ENCODE results near the gene GSK3B. TPM values are rescaled to one million over a fixed set of nuclear protein-coding genes. Genes with fewer than 3 reads are reported as not detected.

The GSK3B gene
- total RNA-seq, 6 experiments from 2014 or later, result 14.4 to 19.4 (median 18.4) TPM

- ATAC-seq, result no peak
- no peaks in the 10 kb centered on the region for H3K36me3 ChIP-seq
- no peaks in the 10 kb centered on the region for H3K27me3 ChIP-seq
- WGBS (ENCODE audit: insufficient coverage, low coverage, low lambda C conversion rate, missing lambda C conversion rate), result 100% methylated on average over 4 of the region's 4 CpGs
- H3K4me3 ChIP-seq, result no peak overlapping the region
- no peaks in the 10 kb centered on the region for H3K9me3 ChIP-seq
- intact Hi-C loops (cut with DNase I), result no loop called here
- no peak for TF ChIP-seq CTCF (IDR thresholded peaks at IDR 0.05)
- TF ChIP-seq POLR2A (IDR thresholded peaks at IDR 0.05), result no peak
- DNase-seq, result no peak
- H3K4me1 ChIP-seq, result no peaks in the 10 kb centered on the region
- H3K27ac ChIP-seq, result no peak overlapping the region
Observed at GRCh38 chr3:120139140-120139539, 44.9 kb upstream of the GSK3B start.

DNA sequence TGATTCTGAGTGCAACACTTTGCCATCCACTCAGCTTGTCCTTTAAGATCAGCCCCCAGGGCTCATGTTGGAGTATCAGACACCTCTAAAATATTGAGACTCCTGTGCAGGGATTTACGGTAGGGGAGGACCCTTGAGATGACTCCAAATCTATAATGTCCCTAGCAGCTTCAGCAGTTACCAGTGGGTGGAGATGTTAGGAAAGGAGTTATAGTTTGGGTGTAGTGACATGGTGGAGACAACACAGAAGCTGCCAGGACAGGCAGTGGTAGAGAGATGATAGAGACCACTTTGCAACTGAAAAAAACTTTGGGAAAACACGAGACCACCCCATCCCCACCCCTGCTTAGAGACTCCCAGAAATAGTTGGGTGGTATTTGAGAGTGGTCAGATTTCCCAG lies 43.3 kb upstream of the GSK3B start:
- Histone ChIP-seq H3K9me3 (no peaks in the 10 kb centered on the region), H3K4me3 (no peak overlapping the region), H3K36me3 (no peaks in the 10 kb centered on the region), H3K27me3 (no peaks in the 10 kb centered on the region), H3K4me1 (no peaks in the 10 kb centered on the region), H3K27ac (no peak overlapping the region)
- 44% methylated on average over 2 of the region's 2 CpGs for WGBS (ENCODE audit: insufficient coverage, low coverage, low lambda C conversion rate, missing lambda C conversion rate)
- ATAC-seq (no peak), DNase-seq (no peak)
- intact Hi-C loops (cut with DNase I), result no loop called here
- TF ChIP-seq POLR2A (IDR thresholded peaks at IDR 0.05), result no peak
- no peak for TF ChIP-seq CTCF (IDR thresholded peaks at IDR 0.05)

DNA sequence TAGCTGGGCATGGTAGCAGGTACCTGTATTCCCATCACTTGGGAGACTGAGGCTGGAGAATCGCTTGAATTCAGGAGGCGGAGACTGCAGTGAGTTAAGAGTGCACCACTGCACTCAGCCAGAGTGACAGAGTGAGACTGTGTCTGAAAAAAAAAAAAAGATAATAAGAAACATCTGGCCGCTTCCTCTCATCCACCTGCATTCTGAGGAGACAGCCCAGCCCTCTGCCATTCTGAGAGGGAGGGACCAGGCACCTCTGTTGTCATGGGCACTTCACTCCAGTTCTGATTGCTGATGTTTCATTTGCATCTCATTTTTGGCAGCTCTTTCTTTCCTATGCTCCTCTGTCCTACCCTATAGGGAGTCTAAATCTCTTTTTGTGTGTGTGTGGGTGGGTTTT lies 36.4 kb upstream of the GSK3B start:
- Histone ChIP-seq H3K36me3 (no peaks in the 10 kb centered on the region), H3K9me3 (no peaks in the 10 kb centered on the region), H3K27me3 (no peaks in the 10 kb centered on the region), H3K4me3 (no peak overlapping the region), H3K27ac (no peak overlapping the region), H3K4me1 (no peaks in the 10 kb centered on the region)
- no peak for ATAC-seq
- intact Hi-C loops (cut with DNase I), result no loop called here
- TF ChIP-seq POLR2A (IDR thresholded peaks at IDR 0.05), result no peak
- no peak for TF ChIP-seq CTCF (IDR thresholded peaks at IDR 0.05)
- DNase-seq, result no peak
- WGBS (ENCODE audit: insufficient coverage, low coverage, low lambda C conversion rate, missing lambda C conversion rate), result 92% methylated on average over 2 of the region's 3 CpGs

- WGBS (ENCODE audit: insufficient coverage, low coverage, low lambda C conversion rate, missing lambda C conversion rate), result 67% methylated on average over 2 of the region's 2 CpGs
- TF ChIP-seq POLR2A (IDR thresholded peaks at IDR 0.05), result no peak
- TF ChIP-seq CTCF (IDR thresholded peaks at IDR 0.05), result no peak
- ATAC-seq, result no peak
Observed at GRCh38 chr3:120129718-120130513, 35.7 kb upstream of the GSK3B start.

More at GRCh38 chr3:120129718-120130513, 35.7 kb upstream of the GSK3B start:
- intact Hi-C loops (cut with DNase I), result no loop called here
- no peaks in the 10 kb centered on the region for H3K36me3 ChIP-seq
- H3K9me3 ChIP-seq, result no peaks in the 10 kb centered on the region
- H3K4me1 ChIP-seq, result no peaks in the 10 kb centered on the region
- H3K4me3 ChIP-seq, result no peak overlapping the region
- no peak overlapping the region for H3K27ac ChIP-seq
- H3K27me3 ChIP-seq, result no peaks in the 10 kb centered on the region
- no peak for DNase-seq
